Colonic mucosa (tissue), 4 donors: ENCODE measurements around the gene SALL2. TPM values are rescaled to one million over a fixed set of nuclear protein-coding genes. Genes with fewer than 3 reads are reported as not detected.
A peak's percentile ranks its signal among the peaks of the same experiment; 100 is the strongest.

Source experiments
- DNase-seq: peaks from one replicate; pipeline ENCODE4 v3.0.0-alpha.2; 2020
- H3K27ac ChIP-seq: fragments of 200-600 bp; one replicate; pipeline ENCODE4 v1.8.0; 2021
- H3K27me3 ChIP-seq: fragments of 200-600 bp; one replicate; pipeline ENCODE4 v1.8.0; 2021
- H3K36me3 ChIP-seq: fragments of 200-600 bp; one replicate; pipeline ENCODE4 v1.8.0; 2021
- H3K4me1 ChIP-seq: fragments of 200-600 bp; one replicate; pipeline ENCODE4 v1.8.0; 2021; ENCODE audit warnings: mild to moderate bottlenecking
- H3K4me3 ChIP-seq: fragments of 200-600 bp; one replicate; pipeline ENCODE4 v1.8.0; 2021
- H3K9ac ChIP-seq, 2 donors: one replicate each; pipeline ENCODE4 v1.7.0; 2013; ENCODE audit warnings: control low read depth in 2 of 2, low read depth in 2 of 2, low read length in 2 of 2
- H3K9me3 ChIP-seq: fragments of 200-600 bp; one replicate; pipeline ENCODE4 v1.8.0; 2021
- CTCF ChIP-seq: fragments of 200-600 bp; IDR thresholded peaks from one replicate; pipeline ENCODE4 v1.8.0; 2022; ENCODE audit warnings: antibody characterized with exemption, mild to moderate bottlenecking
- intact Hi-C: fragments of 100-400 bp; cut with DNase I; formaldehyde crosslinking; loops from one replicate; pipeline ENCODE4 v1.14.1; 2022
- total RNA-seq, 2 donors: library from RNA; stranded (reverse); fragmentation: NEBNext Ultra II Directional in 1 of 2; extraction: Animal tissue kit (Norgen Biotek cat#: 25700) in 1 of 2; gene quantifications; one replicate each; pipeline ENCODE4 v1.2.1, GENCODE V29; 2021
- donor health status: healthy.
- donor health status: DM: no; HTN: no; CAD: no.
- donor health status: DM: no; HTN: no; CAD: no.

The SALL2 gene
- total RNA-seq, 2 donors from 2014 or later: 1.7 to 2.4 TPM

- Histone ChIP-seq H3K4me1 (no peaks in the 10 kb centered on the region), H3K27me3 (no peaks in the 10 kb centered on the region), H3K4me3 (no peak overlapping the region), H3K9ac (no peak overlapping the region), H3K36me3 (no peaks in the 10 kb centered on the region), H3K27ac (no peak overlapping the region), H3K9me3 (no peaks in the 10 kb centered on the region)
- no peak for TF ChIP-seq CTCF
- intact Hi-C loops: no loop called here
- no peak for DNase-seq
Observed at GRCh38 chr14:21533294-21533693, 7.1 kb upstream of the SALL2 start.

DNA sequence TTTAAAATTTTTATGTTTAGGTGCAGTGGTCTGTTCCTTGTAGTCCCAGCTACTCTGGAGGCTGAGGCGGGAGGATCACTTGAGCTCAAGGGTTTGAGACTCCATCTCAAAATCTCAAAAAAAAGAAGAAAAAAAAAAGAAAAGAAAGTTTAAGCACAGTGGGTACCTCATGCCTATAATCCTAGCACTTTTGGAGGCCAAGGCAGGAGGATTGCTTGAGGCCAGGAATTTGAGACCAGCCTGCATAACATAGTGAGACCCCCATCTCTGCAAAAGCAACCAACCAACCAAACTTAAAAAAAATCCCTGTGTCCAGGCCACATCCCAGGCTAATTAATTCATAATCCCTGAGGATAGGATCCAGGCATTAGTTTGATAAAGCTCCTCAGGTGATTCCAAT, 3.4 kb upstream of the SALL2 start:
- Histone ChIP-seq H3K27me3 (no peaks in the 10 kb centered on the region), H3K27ac (no peak overlapping the region), H3K4me1 (no peaks in the 10 kb centered on the region), H3K9me3 (no peaks in the 10 kb centered on the region), H3K36me3 (no peaks in the 10 kb centered on the region), H3K4me3 (no peak overlapping the region), H3K9ac (no peak overlapping the region)
- no peak for DNase-seq
- no peak for TF ChIP-seq CTCF
- intact Hi-C loops: no loop called here

DNA sequence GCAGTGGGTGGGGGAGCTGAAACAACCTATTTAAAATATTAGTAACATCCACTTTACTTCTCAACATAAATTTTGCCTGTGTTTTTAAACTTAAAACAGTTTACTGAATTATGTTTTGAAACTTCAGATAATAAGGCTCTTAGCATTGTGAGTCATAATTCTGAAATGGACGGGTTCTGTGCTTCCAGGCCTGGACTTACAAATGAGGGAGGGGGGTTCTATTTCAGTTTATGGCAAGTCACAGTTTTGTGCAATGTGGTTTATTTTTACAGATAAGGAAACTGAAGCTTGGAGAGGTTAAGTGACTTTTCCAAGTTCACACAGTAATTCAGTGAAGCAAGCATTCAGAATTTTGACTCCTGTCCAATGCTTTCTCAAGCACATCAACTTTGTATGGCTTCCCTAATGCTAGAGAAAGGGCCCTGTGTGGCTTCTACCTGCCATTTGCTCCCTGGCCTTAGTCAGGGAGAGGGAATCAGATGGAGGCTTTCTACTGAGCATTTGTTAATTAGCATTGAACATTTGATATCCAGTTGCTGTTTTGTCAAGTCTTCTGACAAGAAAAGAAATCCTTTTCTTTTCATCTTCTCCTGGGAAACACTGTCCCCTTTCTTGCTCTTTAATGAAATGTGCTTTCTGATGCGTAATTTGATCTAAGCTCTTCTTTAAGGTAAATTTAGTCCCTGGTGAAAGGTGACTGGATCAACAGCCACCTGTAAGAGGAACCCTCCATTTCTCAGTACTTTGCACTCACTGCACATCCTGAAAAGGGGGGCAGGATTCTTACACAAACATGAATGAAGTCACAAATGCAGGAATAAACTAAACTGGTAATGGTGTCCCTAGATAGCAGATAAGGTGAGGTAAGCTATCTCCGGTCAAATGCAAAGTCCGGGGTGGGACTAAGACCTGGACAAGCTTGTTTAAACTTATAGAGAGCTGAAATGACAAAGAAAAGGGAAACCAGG, 2.5 kb upstream of the SALL2 start:
- H3K4me3 ChIP-seq: no peak overlapping the region
- intact Hi-C loops: no loop called here
- no peak for TF ChIP-seq CTCF
- no peak overlapping the region for H3K27ac ChIP-seq
- H3K27me3 ChIP-seq: no peaks in the 10 kb centered on the region
- no peaks in the 10 kb centered on the region for H3K9me3 ChIP-seq
- H3K9ac ChIP-seq: no peak overlapping the region
- H3K4me1 ChIP-seq: no peaks in the 10 kb centered on the region
- DNase-seq: no peak
- no peaks in the 10 kb centered on the region for H3K36me3 ChIP-seq

DNA sequence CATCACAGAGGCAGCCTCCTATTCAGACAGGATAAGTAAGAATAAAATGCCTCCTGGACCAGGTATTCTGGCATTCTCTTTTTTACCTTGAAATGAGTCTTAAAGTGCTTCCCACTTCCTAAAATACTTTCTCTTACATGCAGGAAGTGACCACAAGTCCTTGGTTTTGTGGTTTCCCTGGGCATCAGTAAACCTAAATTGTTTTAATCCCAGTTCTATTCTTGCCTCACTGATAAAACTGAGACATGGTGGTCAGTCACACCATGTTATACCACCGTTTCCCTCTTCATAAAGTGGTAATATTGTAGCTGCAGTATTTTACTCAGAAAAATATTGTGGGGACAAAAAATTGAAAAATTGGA, 1.2 kb upstream of the SALL2 start:
- intact Hi-C loops: no loop called here
- no peak overlapping the region for H3K27ac ChIP-seq
- TF ChIP-seq CTCF: no peak
- no peak overlapping the region for H3K4me3 ChIP-seq
- H3K4me1 ChIP-seq: no peaks in the 10 kb centered on the region
- H3K9me3 ChIP-seq: no peaks in the 10 kb centered on the region
- H3K27me3 ChIP-seq: no peaks in the 10 kb centered on the region
- H3K9ac ChIP-seq: no peak overlapping the region
- H3K36me3 ChIP-seq: no peaks in the 10 kb centered on the region
- no peak for DNase-seq

- peak overlapping the region; percentile 35 to 73 for H3K9ac ChIP-seq
- DNase-seq: no peak
- no peak for TF ChIP-seq CTCF
- H3K9me3 ChIP-seq: no peaks in the 10 kb centered on the region
- no peaks in the 10 kb centered on the region for H3K36me3 ChIP-seq
- intact Hi-C loops: no loop called here
- no peak overlapping the region for H3K27ac ChIP-seq
- peak overlapping the region; percentile 45 for H3K4me3 ChIP-seq
- no peaks in the 10 kb centered on the region for H3K4me1 ChIP-seq
- no peaks in the 10 kb centered on the region for H3K27me3 ChIP-seq
Observed at GRCh38 chr14:21526672-21527317, 649 bp upstream of the SALL2 start.
